ENCODE data around the gene GAPDHS.

The GAPDHS gene

DNA sequence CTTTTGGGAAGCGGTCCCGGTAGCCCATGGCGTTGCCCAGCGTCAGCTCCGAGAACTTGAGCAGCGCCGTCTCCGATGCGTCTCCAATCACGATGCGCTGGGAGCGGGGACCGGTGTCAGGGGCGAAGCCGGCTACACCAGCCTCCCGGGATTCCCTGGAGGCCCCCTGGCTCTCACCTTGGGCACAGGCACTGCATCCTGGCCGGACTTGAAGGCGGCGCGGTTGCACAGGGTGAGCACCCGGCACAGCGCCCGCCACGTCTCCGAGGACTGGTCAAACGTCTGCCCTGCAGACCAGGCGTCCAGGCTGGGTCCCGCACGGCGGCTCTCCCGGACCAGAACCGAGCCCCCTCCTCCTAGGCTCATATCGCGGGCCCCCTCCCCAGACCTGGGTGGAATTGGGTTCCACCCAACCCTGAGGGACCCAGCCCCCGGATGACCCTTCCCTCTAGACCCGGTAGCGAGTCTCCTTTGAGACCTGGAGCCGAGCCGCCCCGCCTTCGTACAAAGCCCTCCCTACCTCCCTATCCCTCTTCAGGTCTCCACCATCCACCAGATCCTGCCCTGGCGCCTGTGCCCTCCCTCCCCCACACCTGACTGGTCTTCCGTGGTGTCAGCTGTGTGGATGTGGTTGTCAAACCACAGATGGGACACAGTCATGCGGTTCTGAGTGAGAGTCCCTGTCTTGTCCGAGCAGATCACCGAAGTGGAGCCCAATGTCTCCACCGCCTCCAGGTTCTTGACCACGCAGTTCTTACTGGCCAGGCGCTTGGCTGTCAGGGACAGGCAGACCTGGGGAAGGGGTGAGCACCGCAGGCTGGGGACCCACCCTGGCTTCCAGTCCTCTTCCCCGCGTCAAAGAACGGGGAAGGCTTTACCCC is 25.4 kb downstream of the GAPDHS start:
- DNase-seq, result no peak

- no peak for DNase-seq
Observed at GRCh38 chr19:35559281-35559659, 26.0 kb downstream of the GAPDHS start.

- no peak for DNase-seq
Observed at GRCh38 chr19:35559781-35560180, 26.5 kb downstream of the GAPDHS start.

DNA sequence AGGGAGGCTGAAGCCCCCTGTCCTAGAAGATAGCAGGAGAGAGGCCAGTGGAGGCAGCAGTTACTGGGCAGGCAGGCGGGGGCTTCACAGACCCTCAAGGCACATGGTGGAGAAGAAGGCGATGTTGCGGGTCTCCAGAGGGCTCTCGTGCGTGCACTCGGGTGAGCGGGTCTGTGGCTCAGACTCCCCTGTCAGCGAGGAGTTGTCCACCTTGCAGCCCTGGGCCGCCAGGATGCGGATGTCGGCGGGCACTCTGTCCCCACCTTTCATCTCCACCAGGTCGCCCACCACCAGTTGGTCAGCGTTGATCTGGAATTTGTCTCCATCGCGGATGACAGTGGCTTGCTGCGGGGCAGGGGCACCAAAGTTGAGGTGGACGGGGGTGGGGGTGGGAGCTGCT is 27.0 kb downstream of the GAPDHS start:
- DNase-seq, result no peak

GRCh38 chr19:35560677-35561076 is 27.4 kb downstream of the GAPDHS start:
- no peak for DNase-seq

DNA sequence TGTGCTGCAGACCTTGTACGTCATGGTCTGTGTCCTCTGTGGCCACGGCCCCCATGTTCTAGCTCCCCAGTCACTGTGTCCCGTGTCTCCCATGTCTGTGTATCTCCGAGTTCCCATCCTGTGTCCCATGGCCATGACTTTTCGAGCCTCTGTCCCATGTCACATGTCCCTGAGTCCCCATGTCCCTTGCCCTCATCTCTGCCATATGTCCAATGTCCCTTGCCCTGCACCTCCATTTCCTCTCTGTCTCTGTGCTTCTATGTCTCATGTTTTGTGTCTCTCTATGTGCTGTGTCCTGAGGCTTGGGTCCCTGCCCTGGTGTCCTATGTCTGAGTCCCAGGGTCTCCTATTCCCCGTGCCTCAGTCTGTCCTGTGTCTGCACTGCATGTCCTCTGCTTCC is 28.2 kb downstream of the GAPDHS start:
- no peak for DNase-seq

- DNase-seq, result no peak
Observed at GRCh38 chr19:35562336-35562735, 29.1 kb downstream of the GAPDHS start.

- no peak for DNase-seq
Observed at GRCh38 chr19:35562776-35563175, 29.5 kb downstream of the GAPDHS start.

DNA sequence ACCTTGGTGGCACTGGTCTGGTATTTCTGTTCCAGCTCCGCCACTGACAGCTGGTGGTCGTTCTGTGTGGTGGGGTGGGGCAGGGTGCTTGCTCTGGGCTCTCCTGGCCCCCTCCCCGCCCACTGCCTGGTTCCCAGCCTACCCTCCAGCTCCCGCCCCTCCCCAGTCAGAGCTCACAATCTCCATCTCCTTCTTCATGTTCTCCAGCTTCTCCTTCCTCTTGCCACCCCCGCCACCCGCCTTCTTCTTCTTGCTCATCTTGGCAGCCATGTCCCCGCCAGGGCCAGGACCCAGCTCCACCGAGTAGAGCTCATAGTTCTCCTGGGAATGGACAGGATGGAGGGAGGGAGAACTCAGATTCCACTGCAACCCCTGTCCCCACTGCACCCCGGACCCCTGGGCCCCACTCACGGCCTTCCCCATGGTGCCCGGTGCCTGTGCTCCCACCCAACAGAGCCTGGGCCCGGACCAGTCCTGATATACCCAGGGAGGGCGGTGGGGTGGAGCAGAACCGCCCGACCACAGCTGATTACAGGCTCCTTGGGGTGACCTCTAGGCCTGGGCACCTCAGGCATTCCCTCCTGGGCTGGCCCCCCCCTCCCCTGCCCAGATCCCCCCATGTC is 30.1 kb downstream of the GAPDHS start, which contains the start of gene ATP4A:
Gene ATP4A, minus strand, starts transcription at position 452 of the 623 bp plus-strand sequence. Its CDS starts 29 bp downstream, at position 423.
- no peak for DNase-seq

DNA sequence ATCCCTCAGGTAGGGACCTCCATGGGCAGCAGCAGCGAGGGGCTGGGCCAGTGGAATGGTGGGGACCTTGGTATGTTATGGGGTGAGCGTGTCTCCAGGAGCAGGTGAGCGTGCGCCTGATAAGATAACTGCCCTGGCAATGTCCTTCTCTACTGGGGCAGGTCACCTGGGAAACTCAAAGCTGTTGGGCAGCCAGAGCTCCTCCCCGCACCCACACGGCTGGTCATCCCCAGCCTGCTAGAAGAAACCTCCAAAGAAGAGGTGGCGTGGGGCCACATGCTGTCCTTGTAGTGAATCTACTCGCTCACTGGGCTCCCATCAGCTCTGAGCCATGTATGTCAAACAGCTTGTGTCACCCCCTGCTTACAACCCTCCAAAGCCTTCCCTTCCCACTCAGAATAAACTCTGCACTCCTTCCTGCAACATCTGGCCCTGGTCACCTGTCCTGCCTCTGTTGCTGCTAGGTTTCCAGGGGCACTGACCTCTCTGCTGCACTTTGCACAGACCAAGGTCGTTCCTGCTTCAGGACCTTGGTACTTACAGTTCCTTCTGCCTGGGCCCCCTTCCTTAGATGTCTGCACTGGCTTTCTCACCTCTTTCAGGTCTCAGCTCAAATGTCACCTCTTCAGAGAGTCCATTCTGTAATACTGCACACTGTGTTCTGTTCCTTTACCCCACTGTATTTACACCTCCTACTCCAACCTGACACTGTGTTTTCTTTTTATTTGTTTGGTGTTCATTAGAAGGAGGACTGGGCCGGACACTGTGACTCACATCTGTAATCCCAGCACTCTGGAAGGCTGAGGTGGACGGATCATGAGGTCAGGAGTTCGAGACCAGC is 32.0 kb downstream of the GAPDHS start:
- no peak for DNase-seq

DNA sequence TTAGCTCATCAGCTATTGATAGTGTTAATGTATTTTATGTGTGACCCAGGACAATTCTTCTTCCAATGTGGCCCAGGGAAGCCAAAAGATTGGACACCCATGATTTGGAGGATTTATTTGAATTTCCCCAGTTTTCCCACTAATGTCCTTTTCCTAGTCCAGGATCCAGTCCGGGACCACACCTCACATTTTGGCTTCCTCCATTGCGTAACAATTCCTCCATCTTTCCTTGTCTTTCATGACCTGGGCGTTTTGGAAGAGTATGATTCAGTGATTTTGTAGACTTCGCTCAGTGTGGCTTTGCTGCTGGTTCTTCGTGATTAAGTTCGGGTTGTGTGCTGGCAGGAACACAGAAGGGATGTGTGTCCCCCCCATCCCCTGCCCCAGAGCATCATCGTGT is 33.5 kb downstream of the GAPDHS start:
- DNase-seq, result no peak

DNA sequence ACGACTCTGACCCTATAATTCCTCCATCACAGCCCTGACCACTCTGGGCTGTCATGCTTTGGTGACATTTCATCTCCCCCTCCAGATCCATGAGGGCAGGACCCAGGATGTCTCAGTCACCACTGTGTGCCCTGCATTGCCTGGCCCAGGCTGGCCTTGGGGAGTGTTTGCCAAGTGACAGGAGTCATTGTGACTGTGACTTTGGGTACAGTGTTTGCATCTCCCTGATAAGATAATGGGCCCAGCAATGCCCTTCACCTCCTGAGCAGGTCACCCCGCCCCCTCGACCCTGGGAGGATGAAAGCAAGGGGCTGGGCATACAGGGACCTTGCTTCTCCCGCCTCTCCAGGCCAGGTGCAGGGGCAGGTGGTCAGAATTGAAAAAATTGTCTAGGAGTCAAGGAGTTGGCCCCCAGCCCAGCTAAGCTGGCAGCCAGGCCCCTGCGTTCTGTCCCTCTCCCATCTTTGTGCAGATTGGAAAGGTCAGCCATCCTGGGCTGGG is 36.1 kb downstream of the GAPDHS start:
- DNase-seq, result no peak

GRCh38 chr19:35571406-35571965 is 38.2 kb downstream of the GAPDHS start:
- no peak for DNase-seq

DNA sequence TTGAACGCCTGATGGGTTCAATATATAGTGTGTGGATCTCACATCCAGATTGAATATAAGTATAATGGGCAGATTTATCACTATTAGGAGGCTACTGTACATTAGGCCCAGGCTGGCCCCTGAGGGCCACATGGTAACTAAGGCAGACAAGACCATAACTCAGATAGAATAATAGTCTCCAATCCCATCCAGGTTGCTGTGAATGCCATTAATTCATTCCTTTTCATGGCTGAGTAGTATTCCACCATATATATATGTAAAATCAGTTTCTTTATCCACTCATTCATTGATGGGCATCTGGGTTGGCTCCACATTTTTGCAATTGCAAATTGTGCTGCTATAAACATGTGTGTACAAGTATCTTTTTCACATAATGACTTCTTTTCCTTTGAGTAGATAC is 44.7 kb downstream of the GAPDHS start:
- DNase-seq, result no peak

DNA sequence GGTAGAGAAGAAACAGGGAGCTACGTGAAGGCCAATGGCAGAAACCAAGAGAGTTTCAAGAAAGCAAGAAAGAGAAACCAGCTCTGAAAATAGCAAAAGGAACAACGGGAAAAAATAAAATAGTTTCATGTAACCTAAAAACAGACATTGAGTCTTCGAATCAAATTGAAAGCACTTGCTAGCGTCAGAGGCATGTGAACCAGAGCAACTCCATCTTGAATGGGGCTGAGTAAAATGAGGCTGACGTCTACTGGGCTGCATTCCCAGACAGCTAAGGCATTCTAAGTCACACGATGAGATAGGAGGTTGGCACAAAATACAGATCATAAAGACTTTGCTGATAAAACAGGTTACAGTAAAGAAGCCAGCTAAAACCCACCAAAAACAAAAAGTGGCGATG is 45.5 kb downstream of the GAPDHS start:
- no peak for DNase-seq

- no peak for DNase-seq
Observed at GRCh38 chr19:35582760-35583159, 49.5 kb downstream of the GAPDHS start.

DNA sequence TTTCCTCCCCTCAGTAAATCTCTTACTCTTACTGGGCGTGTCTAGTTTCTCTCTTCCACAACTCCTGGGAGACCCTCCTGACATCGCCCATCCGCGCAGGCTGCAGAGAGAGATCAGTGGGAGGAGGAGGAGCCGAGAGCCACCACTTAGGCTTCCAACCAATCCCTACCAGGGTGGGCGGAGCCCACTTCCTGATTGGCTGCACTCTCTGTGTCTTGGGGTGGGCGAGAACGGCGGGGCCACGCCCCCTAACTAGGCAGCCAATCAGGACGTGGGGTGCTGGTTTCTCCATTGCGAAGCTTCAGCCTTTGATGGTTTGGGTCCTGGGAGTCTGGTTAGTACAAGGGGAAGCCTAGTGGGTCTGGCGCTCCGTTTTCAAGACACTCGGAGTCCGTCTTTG is 52.6 kb downstream of the GAPDHS start, which contains the start of gene PMIS2:
Gene PMIS2, plus strand, starts transcription at position 326 of the 400 bp plus-strand sequence. CDS start 87 bp downstream, outside the sequence.
- DNase-seq, result peak; percentile 16

GRCh38 chr19:35587321-35587720 is 54.1 kb downstream of the GAPDHS start:
- no peak for DNase-seq

DNA sequence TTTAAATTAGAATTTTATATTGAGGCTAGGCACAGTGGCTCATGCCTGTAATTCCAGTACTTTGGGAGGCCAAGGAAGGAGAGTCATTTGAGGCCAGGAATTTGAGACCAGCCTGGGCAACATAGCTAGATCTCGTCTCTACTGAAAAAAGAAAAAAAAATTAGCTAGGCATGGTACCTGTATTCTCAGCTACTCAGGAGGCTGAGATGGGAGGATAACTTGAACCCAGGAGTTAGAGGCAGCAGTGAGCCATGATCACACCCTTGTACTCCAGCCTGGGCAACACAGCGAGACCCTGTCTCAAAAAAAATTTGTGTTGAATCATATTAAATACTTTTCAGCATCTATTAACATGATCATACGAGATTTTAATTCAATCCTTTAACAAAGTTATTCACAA is 57.6 kb downstream of the GAPDHS start:
- DNase-seq, result no peak

GRCh38 chr19:35592226-35592625 is 59.0 kb downstream of the GAPDHS start:
- DNase-seq, result peak; percentile 41

Data from activated CD4-positive, alpha-beta T cell treated with anti-CD3 and anti-CD28 coated beads, Interleukin-10, Interleukin-2, amounts not matched to agents 100 ng/mL and 50 ng/mL, durations not matched to agents 16 hours and 8 hours (primary cell).